Trophoblast cell (in vitro differentiated cells and primary cell): ENCODE measurements around the gene AUTS2.

Experiments
- DNase-seq, 2 donors: peaks; one replicate each; pipeline ENCODE4 v3.0.0-alpha.2; 2016
- H2AFZ ChIP-seq: 2 replicates; pipeline ENCODE4 v1.6.1; 2013; ENCODE audit warnings: low read length, moderate library complexity, mild to moderate bottlenecking; ENCODE audit not compliant: insufficient read depth, poor library complexity
- H2AK5ac ChIP-seq: 2 replicates; pipeline ENCODE4 v1.6.1; 2013; ENCODE audit warnings: mild to moderate bottlenecking, low read length
- H2BK120ac ChIP-seq: 2 replicates; pipeline ENCODE4 v1.6.1; 2013; ENCODE audit warnings: low read length, mild to moderate bottlenecking, moderate library complexity; ENCODE audit not compliant: insufficient read depth, poor library complexity
- H2BK12ac ChIP-seq: 2 replicates; pipeline ENCODE4 v1.6.1; 2013; ENCODE audit warnings: mild to moderate bottlenecking, low read length, moderate library complexity
- H2BK5ac ChIP-seq: 2 replicates; pipeline ENCODE4 v1.6.1; 2013; ENCODE audit warnings: low read length, low read depth, moderate library complexity, mild to moderate bottlenecking; ENCODE audit not compliant: poor library complexity
- H3K14ac ChIP-seq: 2 replicates; pipeline ENCODE4 v1.6.1; 2013; ENCODE audit warnings: mild to moderate bottlenecking, low read length
- H3K18ac ChIP-seq: 2 replicates; pipeline ENCODE4 v1.6.1; 2013; ENCODE audit warnings: mild to moderate bottlenecking, low read length
- H3K23ac ChIP-seq: 2 replicates; pipeline ENCODE4 v1.6.1; 2013; ENCODE audit warnings: low read length
- H3K27ac ChIP-seq: 2 replicates; pipeline ENCODE4 v1.5.1; 2013; ENCODE audit warnings: low read depth, mild to moderate bottlenecking, inconsistent platforms, low read length, moderate library complexity
- H3K27me3 ChIP-seq: 2 replicates; pipeline ENCODE4 v1.6.1; 2013; ENCODE audit warnings: inconsistent platforms, mild to moderate bottlenecking, low read length, moderate library complexity; ENCODE audit not compliant: insufficient read depth
- H3K36me3 ChIP-seq, 2 experiments: 1 replicate in 1 of 2; 2 replicates in 1 of 2; pipeline ENCODE4 v1.6.1; 2013; ENCODE audit warnings: low read length in 2 of 2, mild to moderate bottlenecking in 2 of 2, moderate library complexity in 1 of 2; ENCODE audit not compliant: insufficient read depth in 2 of 2, control insufficient read depth in 1 of 2
- H3K4ac ChIP-seq: 2 replicates; pipeline ENCODE4 v1.6.1; 2013; ENCODE audit warnings: low read depth, mild to moderate bottlenecking, low read length, moderate library complexity
- H3K4me1 ChIP-seq, 2 experiments: 1 replicate in 1 of 2; 2 replicates in 1 of 2; pipeline ENCODE4 v1.6.1; 2013; ENCODE audit warnings: low read length in 2 of 2, mild to moderate bottlenecking in 2 of 2, moderate library complexity in 1 of 2; ENCODE audit not compliant: insufficient read depth in 2 of 2, control insufficient read depth in 1 of 2
- H3K4me2 ChIP-seq: 2 replicates; pipeline ENCODE4 v1.6.1; 2013; ENCODE audit warnings: inconsistent platforms, mild to moderate bottlenecking, low read length, moderate library complexity
- H3K4me3 ChIP-seq: 2 replicates; pipeline ENCODE4 v1.5.1; 2013; ENCODE audit warnings: mild to moderate bottlenecking, low read depth, low read length, inconsistent platforms
- H3K79me1 ChIP-seq: one replicate; pipeline ENCODE4 v1.6.1; 2013; ENCODE audit warnings: low read length
- H3K79me2 ChIP-seq: 2 replicates; pipeline ENCODE4 v1.6.1; 2013; ENCODE audit warnings: low read length, mild to moderate bottlenecking; ENCODE audit not compliant: control insufficient read depth, insufficient read depth, poor library complexity
- H3K9ac ChIP-seq: 2 replicates; pipeline ENCODE4 v1.6.1; 2013; ENCODE audit warnings: mild to moderate bottlenecking, low read length
- H3K9me3 ChIP-seq: 2 replicates; pipeline ENCODE4 v1.6.1; 2013; ENCODE audit warnings: low read depth, mild to moderate bottlenecking, control low read depth, inconsistent platforms, low read length; ENCODE audit not compliant: insufficient read depth
- H4K12ac ChIP-seq: 2 replicates; pipeline ENCODE4 v1.6.1; 2013; ENCODE audit warnings: low read depth, mild to moderate bottlenecking, low read length, moderate library complexity
- H4K8ac ChIP-seq: 2 replicates; pipeline ENCODE4 v1.6.1; 2013; ENCODE audit warnings: low read depth, mild to moderate bottlenecking, low read length, moderate library complexity
- H4K91ac ChIP-seq: one replicate; pipeline ENCODE4 v1.6.1; 2013; ENCODE audit warnings: low read depth, mild to moderate bottlenecking, low read length, moderate library complexity
- WGBS: extraction: QIAGEN DNeasy Blood & Tissue Kit; methylation state at CpG from one replicate; pipeline ENCODE4 v1.1.7; 2013; ENCODE audit warnings: missing lambda C conversion rate; ENCODE audit not compliant: insufficient read length, insufficient coverage; ENCODE audit errors: extremely low coverage; 5-methylcytosine and 5-hydroxymethylcytosine counted together

AUTS2 gene

GRCh38 chr7:69808391-69808790, 210.1 kb downstream of the AUTS2 start:
- H2AK5ac ChIP-seq: no peak overlapping the region
- H2BK120ac ChIP-seq: no peak overlapping the region
- H3K23ac ChIP-seq: no peak overlapping the region
- no peak overlapping the region for H2BK12ac ChIP-seq
- H4K8ac ChIP-seq: no peak overlapping the region
- no peak overlapping the region for H3K4ac ChIP-seq
- peak in 1 of 2 donors; percentile 31 for DNase-seq
- H3K4me3 ChIP-seq: no peak overlapping the region
- no peak overlapping the region for H3K14ac ChIP-seq
- WGBS: no CpG with 5 or more reads among the region's 1 CpG
- H3K18ac ChIP-seq: no peak overlapping the region
- H3K4me2 ChIP-seq: no peak overlapping the region
- peaks cover 14 to 15% of the 10 kb centered on the region in 2 experiments for H3K4me1 ChIP-seq
- H2BK5ac ChIP-seq: no peak overlapping the region
- H3K36me3 ChIP-seq: no peaks in the 10 kb centered on the region
- no peak overlapping the region for H2AFZ ChIP-seq
- no peaks in the 10 kb centered on the region for H3K27me3 ChIP-seq
- peaks cover 2% of the 10 kb centered on the region for H3K79me1 ChIP-seq
- no peak overlapping the region for H3K9ac ChIP-seq
- no peaks in the 10 kb centered on the region for H3K9me3 ChIP-seq
- no peak overlapping the region for H4K12ac ChIP-seq
- H4K91ac ChIP-seq: no peak overlapping the region
- no peaks in the 10 kb centered on the region for H3K79me2 ChIP-seq
- H3K27ac ChIP-seq: no peak overlapping the region

GRCh38 chr7:69811476-69812308, 213.4 kb downstream of the AUTS2 start:
- Histone ChIP-seq H3K79me1 (peaks cover 7% of the 10 kb centered on the region), H4K8ac (no peak overlapping the region), H2BK120ac (no peak overlapping the region), H3K27me3 (no peaks in the 10 kb centered on the region), H3K79me2 (no peaks in the 10 kb centered on the region), H2BK12ac (peak overlapping the region; percentile 63), H3K18ac (no peak overlapping the region), H3K14ac (no peak overlapping the region), H2BK5ac (no peak overlapping the region), H2AFZ (no peak overlapping the region), H3K9ac (no peak overlapping the region), H3K36me3 (no peaks in the 10 kb centered on the region), H3K4me2 (no peak overlapping the region), H3K4me3 (no peak overlapping the region), H3K9me3 (no peaks in the 10 kb centered on the region), H3K4ac (no peak overlapping the region), H4K12ac (no peak overlapping the region), H2AK5ac (peak overlapping the region; percentile 24), H4K91ac (no peak overlapping the region), H3K4me1 (peaks cover 18 to 30% of the 10 kb centered on the region in 2 experiments), H3K27ac (no peak overlapping the region), H3K23ac (no peak overlapping the region)
- no CpG with 5 or more reads among the region's 7 CpGs for WGBS
- DNase-seq: no peak

- no peak overlapping the region for H3K9ac ChIP-seq
- H3K79me1 ChIP-seq: peaks cover 7% of the 10 kb centered on the region
- no peak overlapping the region for H4K91ac ChIP-seq
- DNase-seq: no peak
- H3K36me3 ChIP-seq: no peaks in the 10 kb centered on the region
- no peak overlapping the region for H3K14ac ChIP-seq
- H4K8ac ChIP-seq: no peak overlapping the region
- H3K23ac ChIP-seq: no peak overlapping the region
- no peak overlapping the region for H2AFZ ChIP-seq
- H3K4ac ChIP-seq: no peak overlapping the region
- peaks cover 22 to 35% of the 10 kb centered on the region in 2 experiments for H3K4me1 ChIP-seq
- H2BK120ac ChIP-seq: no peak overlapping the region
- H2BK5ac ChIP-seq: no peak overlapping the region
- no peak overlapping the region for H3K27ac ChIP-seq
- H3K79me2 ChIP-seq: no peaks in the 10 kb centered on the region
- no peak overlapping the region for H4K12ac ChIP-seq
- H3K27me3 ChIP-seq: no peaks in the 10 kb centered on the region
- H3K4me2 ChIP-seq: no peak overlapping the region
- H3K4me3 ChIP-seq: no peak overlapping the region
- no peak overlapping the region for H2AK5ac ChIP-seq
- no CpG with 5 or more reads among the region's 1 CpG for WGBS
- no peak overlapping the region for H3K18ac ChIP-seq
- H3K9me3 ChIP-seq: no peaks in the 10 kb centered on the region
- no peak overlapping the region for H2BK12ac ChIP-seq
Measured at GRCh38 chr7:69812756-69813155, 214.5 kb downstream of the AUTS2 start.

GRCh38 chr7:69813637-69814240, 215.5 kb downstream of the AUTS2 start:
- Histone ChIP-seq H2AFZ (no peak overlapping the region), H3K4ac (no peak overlapping the region), H3K36me3 (no peaks in the 10 kb centered on the region), H3K9me3 (no peaks in the 10 kb centered on the region), H3K79me2 (no peaks in the 10 kb centered on the region), H2AK5ac (no peak overlapping the region), H2BK5ac (no peak overlapping the region), H3K4me3 (no peak overlapping the region), H3K79me1 (peaks cover 7% of the 10 kb centered on the region), H4K12ac (no peak overlapping the region), H4K91ac (no peak overlapping the region), H3K23ac (no peak overlapping the region), H3K4me2 (no peak overlapping the region), H4K8ac (no peak overlapping the region), H3K14ac (no peak overlapping the region), H2BK120ac (peak overlapping the region; percentile 48), H3K18ac (no peak overlapping the region), H3K27ac (peak overlapping the region; percentile 63), H2BK12ac (peak overlapping the region; percentile 25), H3K9ac (no peak overlapping the region), H3K4me1 (peaks cover 22 to 34% of the 10 kb centered on the region in 2 experiments), H3K27me3 (no peaks in the 10 kb centered on the region)
- DNase-seq: no peak
